NT2/D1 (cell line): ENCODE data around the gene BMP8B.

Experiments
- SUZ12 ChIP-seq: IDR thresholded peaks from 2 replicates; pipeline ENCODE4 v1.6.1; 2011; ENCODE audit not compliant: insufficient read length, insufficient read depth; ENCODE audit errors: extremely low read depth
- YY1 ChIP-seq: IDR thresholded peaks from 2 replicates; pipeline ENCODE4 v1.6.1; 2011; ENCODE audit not compliant: insufficient read length, insufficient read depth
- ZNF274 ChIP-seq: IDR thresholded peaks from 2 replicates; pipeline ENCODE4 v1.6.1; 2011; ENCODE audit warnings: mild to moderate bottlenecking, low read depth, low read length

DNA sequence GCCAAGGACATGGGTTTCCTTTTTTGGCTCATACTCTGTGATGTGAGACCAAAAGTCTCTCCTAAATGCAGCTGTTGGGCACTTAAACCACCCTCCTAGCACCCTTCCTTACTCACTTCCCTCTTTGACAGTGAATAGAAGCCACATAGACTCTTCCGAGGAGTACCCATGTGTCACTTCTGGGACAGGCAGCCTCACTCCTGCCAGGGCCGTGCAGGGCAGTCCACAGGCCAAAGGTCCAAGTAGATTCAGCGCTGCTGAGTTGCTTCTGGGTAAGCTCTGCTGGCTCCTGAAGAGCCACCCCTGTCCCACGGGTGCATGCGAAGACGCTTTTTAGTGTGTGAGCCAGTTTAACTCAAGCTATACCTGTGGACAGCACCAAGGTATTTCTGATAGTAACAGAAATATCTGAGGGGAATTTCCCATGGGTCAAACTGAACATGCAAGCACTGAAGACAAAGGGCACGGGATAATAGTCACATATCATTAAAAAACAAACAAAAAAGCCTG lies 36.8 kb upstream of the BMP8B start:
- no peak for TF ChIP-seq SUZ12
- TF ChIP-seq ZNF274, result no peak
- no peak for TF ChIP-seq YY1
